GM23248 (cell line): Measurements from ENCODE around the gene LIN7B.

Experiments used
- EZH2 ChIP-seq: fragments of 200-600 bp; sonication (generic); IDR thresholded peaks from 2 replicates; pipeline ENCODE4 v1.6.1; 2018; ENCODE audit warnings: antibody characterized with exemption, mild to moderate bottlenecking; ENCODE audit not compliant: insufficient read depth, poor library complexity, severe bottlenecking
- EZH2phosphoT487 ChIP-seq: fragments of 200-600 bp; sonication (generic); IDR thresholded peaks from 2 replicates; pipeline ENCODE4 v1.6.1; 2018; ENCODE audit warnings: antibody characterized with exemption, moderate library complexity, mild to moderate bottlenecking, low read depth; ENCODE audit not compliant: insufficient read depth

DNA sequence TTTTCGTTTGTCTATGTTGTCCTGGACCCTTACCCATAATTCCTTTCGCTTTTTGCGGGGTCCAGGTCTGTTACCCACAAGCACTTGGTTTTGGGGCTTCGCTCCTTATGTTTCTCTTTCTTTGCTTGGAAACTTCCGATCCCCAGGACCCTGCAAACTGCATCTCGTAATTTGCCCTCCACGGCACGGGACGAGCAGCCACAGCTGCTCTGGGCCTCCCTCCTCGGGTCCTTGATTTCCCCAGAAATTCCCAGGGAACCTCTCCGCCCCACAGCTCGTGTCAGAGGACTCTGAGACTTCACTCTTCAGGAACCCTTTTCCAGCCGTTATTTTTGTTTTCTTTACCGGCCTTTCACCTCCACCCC, 28.3 kb upstream of the LIN7B start:
- TF ChIP-seq EZH2 (no peak), EZH2phosphoT487 (no peak)
